Activated CD4-positive, CD25-positive, alpha-beta regulatory T cell treated with anti-CD3 and anti-CD28 coated beads, Interleukin-2, amount 50 U/mL, for 16 hours (primary cell): ENCODE measurements around the gene ZAR1L.
A peak's percentile ranks its signal among the peaks of the same experiment; 100 is the strongest.
"Not testable (repeated sequence)": the region's sequence is repeated elsewhere in the genome, so short reads cannot be mapped to it uniquely, and the experiment has no call there.

Source experiments
- DNase-seq: peaks from one replicate; pipeline ENCODE4 v3.0.0-alpha.2; 2020; ENCODE audit warnings: low read depth, low spot score

The ZAR1L gene

DNA sequence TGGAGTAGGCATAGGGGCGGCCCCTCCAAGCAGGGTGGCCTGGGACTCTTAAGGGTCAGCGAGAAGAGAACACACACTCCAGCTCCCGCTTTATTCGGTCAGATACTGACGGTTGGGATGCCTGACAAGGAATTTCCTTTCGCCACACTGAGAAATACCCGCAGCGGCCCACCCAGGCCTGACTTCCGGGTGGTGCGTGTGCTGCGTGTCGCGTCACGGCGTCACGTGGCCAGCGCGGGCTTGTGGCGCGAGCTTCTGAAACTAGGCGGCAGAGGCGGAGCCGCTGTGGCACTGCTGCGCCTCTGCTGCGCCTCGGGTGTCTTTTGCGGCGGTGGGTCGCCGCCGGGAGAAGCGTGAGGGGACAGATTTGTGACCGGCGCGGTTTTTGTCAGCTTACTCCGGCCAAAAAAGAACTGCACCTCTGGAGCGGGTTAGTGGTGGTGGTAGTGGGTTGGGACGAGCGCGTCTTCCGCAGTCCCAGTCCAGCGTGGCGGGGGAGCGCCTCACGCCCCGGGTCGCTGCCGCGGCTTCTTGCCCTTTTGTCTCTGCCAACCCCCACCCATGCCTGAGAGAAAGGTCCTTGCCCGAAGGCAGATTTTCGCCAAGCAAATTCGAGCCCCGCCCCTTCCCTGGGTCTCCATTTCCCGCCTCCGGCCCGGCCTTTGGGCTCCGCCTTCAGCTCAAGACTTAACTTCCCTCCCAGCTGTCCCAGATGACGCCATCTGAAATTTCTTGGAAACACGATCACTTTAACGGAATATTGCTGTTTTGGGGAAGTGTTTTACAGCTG lies at the start of gene ZAR1L, which contains the start of gene BRCA2:
ZAR1L (minus strand) TSS at position 126 of the 790 bp plus-strand sequence. CDS start 3,438 bp downstream, outside the sequence.
BRCA2 (plus strand) TSS at position 271 of the 790 bp plus-strand sequence. CDS start 953 bp downstream, outside the sequence.
- peak; percentile 80 for DNase-seq

GRCh38 chr13:32362574-32362973 lies 47.4 kb upstream of the ZAR1L start:
- DNase-seq: no peak

DNA sequence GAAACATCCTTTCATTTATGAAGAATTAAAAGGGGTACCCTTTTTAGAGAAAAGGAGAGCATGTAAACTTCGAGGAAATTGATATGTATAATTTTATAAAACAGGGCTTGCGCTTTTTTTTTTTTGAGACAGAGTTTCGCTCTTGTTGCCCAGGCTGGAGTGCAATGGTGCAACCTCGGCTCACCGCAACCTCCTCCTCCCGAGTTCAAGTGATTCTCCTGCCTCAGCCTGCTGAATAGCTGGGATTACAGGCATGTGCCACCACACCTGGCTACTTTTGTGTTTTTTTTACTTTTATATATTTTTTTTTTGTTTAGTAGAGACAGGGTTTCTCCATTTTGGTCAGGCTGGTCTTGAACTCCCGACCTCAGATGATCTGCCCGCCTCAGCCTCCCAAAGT lies 40.8 kb upstream of the ZAR1L start:
- DNase-seq: not testable (repeated sequence)

DNA sequence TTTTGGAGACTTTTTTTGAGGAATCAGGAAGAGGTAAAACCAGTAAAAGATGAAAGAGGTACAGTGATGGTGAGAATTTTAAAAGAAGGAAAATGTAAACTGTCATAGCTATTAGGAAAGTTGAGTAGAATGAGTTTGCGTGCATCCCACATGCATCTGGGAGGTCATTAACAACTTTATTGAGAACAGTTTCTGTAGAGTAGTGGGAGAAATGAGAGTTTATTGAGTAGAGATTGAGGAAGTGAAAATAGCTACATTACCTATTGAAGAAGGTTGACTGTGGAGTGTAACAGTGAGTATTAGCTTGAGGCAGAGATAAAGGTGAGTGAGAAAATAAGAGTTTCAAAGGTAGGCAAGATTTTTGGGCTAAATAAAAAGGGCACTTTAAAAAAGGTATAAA lies 38.9 kb upstream of the ZAR1L start:
- DNase-seq: no peak

- not testable (repeated sequence) for DNase-seq
Observed at GRCh38 chr13:32350839-32351441, 35.8 kb upstream of the ZAR1L start.

- DNase-seq: no peak
Observed at GRCh38 chr13:32347651-32348050, 32.5 kb upstream of the ZAR1L start.

DNA sequence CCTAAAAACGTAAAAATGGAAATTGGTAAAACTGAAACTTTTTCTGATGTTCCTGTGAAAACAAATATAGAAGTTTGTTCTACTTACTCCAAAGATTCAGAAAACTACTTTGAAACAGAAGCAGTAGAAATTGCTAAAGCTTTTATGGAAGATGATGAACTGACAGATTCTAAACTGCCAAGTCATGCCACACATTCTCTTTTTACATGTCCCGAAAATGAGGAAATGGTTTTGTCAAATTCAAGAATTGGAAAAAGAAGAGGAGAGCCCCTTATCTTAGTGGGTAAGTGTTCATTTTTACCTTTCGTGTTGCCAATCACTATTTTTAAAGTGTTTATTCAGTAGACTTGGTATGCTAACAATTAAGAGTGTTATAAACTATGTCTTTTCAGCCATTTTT lies 25.8 kb upstream of the ZAR1L start:
- no peak for DNase-seq

GRCh38 chr13:32334671-32335070 lies 19.5 kb upstream of the ZAR1L start:
- DNase-seq: no peak

DNA sequence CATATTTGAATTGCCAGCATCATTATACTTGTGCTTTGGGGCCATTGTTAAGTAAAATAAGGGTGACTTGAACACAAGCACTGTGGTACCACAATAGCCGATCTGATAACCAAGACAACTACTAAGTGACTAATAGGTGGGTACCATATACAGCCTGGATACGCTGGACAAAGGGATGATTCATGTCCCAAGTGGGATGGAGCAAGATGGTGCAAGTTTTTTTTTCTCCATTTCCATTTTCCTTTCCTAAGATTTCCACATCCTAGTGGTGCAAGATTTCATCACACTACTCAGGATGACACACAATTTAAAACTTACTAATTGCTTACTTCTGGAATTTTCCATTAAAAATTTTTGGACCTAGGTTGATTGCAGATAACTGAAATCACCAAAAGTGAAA lies 15.3 kb upstream of the ZAR1L start:
- DNase-seq: no peak

DNA sequence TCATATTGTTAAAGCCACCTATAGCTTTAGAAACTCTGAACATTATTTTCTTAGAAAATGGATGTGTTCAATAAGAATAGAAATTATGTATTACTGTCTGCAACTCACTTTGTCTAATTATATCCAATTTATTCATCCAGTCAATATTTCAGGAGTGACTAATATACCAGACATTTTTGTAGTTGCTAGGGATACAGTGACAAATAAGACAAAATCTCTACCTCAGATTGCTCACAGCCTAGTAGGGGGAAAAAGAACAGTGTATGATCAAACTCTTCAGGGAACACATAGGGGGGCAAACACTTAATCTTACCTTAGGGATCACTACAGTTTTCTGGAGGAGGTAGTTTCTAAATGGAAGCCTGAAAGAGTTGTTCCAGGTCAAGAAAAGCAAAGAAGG lies 8.7 kb upstream of the ZAR1L start:
- no peak for DNase-seq

GRCh38 chr13:32320528-32320927 lies 5.4 kb upstream of the ZAR1L start:
- DNase-seq: no peak

GRCh38 chr13:32317716-32318465 lies 2.7 kb upstream of the ZAR1L start:
- no peak for DNase-seq

GRCh38 chr13:32316501-32316900 lies 1.3 kb upstream of the ZAR1L start:
- DNase-seq: no peak

DNA sequence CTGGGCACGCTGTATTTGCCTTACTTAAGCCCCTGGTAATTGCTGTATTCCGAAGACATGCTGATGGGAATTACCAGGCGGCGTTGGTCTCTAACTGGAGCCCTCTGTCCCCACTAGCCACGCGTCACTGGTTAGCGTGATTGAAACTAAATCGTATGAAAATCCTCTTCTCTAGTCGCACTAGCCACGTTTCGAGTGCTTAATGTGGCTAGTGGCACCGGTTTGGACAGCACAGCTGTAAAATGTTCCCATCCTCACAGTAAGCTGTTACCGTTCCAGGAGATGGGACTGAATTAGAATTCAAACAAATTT lies 821 bp upstream of the ZAR1L start:
- DNase-seq: no peak

DNA sequence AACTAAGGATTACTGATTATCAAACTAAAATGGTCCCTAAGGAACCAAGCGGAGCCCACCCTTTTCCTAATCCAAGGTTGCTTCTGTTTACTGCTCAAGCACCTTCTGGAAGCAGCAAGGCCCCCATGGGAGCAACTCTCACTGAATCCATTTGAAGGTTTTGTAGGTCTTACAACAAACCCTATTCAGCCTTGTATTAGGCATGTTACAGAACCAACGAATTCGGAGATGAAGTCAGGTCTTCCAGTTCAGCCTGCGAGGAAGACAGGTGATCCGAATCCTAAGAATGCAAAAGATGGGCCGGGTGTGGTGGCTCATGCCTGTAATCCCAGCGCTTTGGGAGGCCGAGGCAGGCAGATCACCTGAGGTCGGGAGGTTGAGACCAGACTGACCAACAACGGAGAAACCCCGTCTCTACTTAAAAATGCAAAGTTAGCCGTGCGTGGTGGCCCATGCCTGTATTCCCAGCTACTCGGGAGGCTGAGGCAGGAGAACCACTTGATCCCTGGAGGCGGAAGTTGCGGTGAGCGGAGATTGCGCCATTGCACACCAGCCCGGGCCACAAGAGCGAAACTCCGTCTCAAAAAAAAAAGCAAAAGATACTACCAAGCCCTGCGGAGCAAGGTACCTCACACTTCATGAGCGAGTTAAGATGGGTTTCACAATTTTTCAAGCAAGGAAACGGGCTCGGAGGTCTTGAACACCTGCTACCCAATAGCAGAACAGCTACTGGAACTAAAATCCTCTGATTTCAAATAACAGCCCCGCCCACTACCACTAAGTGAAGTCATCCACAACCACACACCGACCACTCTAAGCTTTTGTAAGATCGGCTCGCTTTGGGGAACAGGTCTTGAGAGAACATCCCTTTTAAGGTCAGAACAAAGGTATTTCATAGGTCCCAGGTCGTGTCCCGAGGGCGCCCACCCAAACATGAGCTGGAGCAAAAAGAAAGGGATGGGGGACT lies 609 bp downstream of the ZAR1L start:
- peak; percentile 20 for DNase-seq

DNA sequence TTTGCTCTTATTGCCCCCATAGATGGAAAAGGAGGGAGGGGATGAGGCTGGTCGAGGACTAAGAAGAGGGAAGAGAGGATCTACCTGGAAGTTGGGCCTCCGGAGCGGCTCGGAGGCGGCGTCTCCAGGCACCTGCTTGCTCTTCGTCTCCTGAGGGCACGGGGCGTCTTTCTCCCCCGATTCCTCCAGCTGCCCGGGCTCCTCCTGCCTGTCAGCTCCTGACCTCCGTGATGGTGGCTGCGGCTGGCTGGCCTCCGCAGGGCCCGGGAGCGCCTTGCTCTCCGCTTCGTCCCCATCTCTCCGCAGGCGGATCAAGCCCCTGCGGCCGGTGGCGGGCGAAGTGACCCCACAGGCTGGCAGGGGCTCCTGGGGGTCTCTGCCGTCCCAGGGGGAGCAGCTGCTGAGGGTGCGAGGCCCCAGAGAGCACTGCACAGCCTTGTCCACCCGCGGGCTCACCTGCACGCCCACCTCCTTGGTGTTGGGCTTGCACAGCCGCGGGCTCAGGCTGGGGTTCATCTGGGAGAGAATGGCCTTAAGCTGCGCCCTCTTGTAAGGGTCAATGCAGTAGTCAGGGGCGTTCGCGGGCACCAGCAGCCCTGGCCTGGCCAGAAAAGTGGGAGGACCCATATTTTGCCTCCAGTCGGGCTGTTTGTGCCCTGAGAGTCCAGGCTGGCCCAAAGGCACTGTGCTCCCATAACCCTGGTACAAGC lies 3.8 kb downstream of the ZAR1L start:
- DNase-seq: no peak

- DNase-seq: no peak
Observed at GRCh38 chr13:32310134-32310706, 4.9 kb downstream of the ZAR1L start.

- no peak for DNase-seq
Observed at GRCh38 chr13:32309312-32310133, 5.6 kb downstream of the ZAR1L start.

DNA sequence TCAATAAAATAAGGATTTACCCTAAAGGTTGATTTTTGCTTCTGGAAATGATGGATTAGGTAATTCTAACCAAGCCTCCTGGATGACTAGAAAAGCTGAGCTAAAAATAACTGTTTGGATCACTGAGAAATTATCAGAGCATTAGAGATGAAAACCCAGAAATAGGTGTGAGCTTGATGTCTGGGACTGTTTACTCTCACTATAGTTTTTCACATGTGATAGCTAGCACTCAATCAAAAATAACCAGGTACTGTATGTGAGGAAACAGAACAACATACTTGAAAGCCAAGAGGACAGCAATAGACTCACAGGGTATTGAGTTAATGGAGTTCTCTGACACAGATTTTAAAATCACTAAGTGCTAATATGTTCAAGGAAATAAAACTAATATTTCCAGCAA lies 9.5 kb downstream of the ZAR1L start:
- no peak for DNase-seq

DNA sequence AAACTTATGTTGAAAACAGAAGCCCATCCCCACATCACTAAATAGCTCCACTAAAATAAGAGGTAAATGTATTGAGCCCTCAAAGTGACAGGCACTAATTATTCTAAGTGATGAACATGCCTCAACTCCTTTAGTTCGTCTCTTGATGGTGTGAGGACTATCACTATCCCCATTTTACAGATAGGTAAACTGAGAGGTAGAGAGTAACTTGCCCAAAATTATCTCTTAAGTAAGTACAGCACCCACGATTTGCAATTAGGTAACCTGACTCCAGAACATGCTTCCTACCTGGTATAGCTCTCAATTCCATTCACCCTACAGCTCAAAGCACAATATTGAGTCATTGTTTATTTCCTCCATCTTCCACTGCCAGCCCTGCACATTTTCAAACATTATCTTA lies 12.7 kb downstream of the ZAR1L start:
- DNase-seq: no peak
